ENCODE data around the gene SPTSSB.

The SPTSSB gene

GRCh38 chr3:161316006-161316689 is 55.2 kb downstream of the SPTSSB start:
- WGBS, 2 donors (ENCODE audit: extremely low coverage in 2 of 2, insufficient read length in 2 of 2, insufficient replicate concordance in 1 of 2), result no CpG with 5 or more reads among the region's 3 CpGs
- Histone ChIP-seq H3K27me3 (ENCODE audit: control insufficient read depth in 3 of 3, insufficient read depth in 3 of 3, low read depth in 1 of 3, low read length in 3 of 3) (no peaks in the 10 kb centered on the region), H3K9me3 (replicated peaks in 1 of 2; ENCODE audit: control insufficient read depth in 2 of 2, insufficient read depth in 1 of 2, low read depth in 1 of 2, low read length in 2 of 2) (no peaks in the 10 kb centered on the region), H2AK5ac (ENCODE audit: low read depth, low read length) (no peak overlapping the region), H3K9ac (ENCODE audit: low read depth, low read length, poor library complexity) (no peak overlapping the region), H3K36me3 (replicated peaks in 1 of 2; ENCODE audit: control insufficient read depth in 2 of 2, insufficient read depth in 2 of 2, low read length in 2 of 2) (no peaks in the 10 kb centered on the region), H3K79me1 (ENCODE audit: low read depth, low read length) (no peaks in the 10 kb centered on the region), H3K27ac (replicated peaks; ENCODE audit: low read length) (no peak overlapping the region), H3K4ac (ENCODE audit: low read length) (no peak overlapping the region), H3K18ac (ENCODE audit: low read length) (no peak overlapping the region), H3K4me2 (ENCODE audit: insufficient read depth, low read length, poor library complexity, severe bottlenecking) (no peak overlapping the region), H2BK15ac (ENCODE audit: low read length) (no peak overlapping the region), H2AFZ (ENCODE audit: low read length) (no peak overlapping the region), H2BK5ac (ENCODE audit: low read length) (no peak overlapping the region), H2BK120ac (ENCODE audit: low read depth, low read length) (no peak overlapping the region), H3K23ac (ENCODE audit: low read depth, low read length, poor library complexity) (no peak overlapping the region), H3K4me1 (ENCODE audit: control insufficient read depth in 2 of 2, insufficient read depth in 1 of 2, low read depth in 1 of 2, low read length in 2 of 2) (no peaks in the 10 kb centered on the region), H3K4me3 (ENCODE audit: low read length in 2 of 2) (no peak overlapping the region), H3K14ac (ENCODE audit: low read length) (no peak overlapping the region), H2BK12ac (ENCODE audit: low read length) (no peak overlapping the region), H4K91ac (ENCODE audit: low read depth, low read length, poor library complexity) (no peak overlapping the region), H4K8ac (ENCODE audit: low read depth, low read length) (no peak overlapping the region)
- DNase-seq (ENCODE audit: low spot score), result no peak

- Histone ChIP-seq H3K4me2 (ENCODE audit: insufficient read depth, low read length, poor library complexity, severe bottlenecking) (no peak overlapping the region), H2BK120ac (ENCODE audit: low read depth, low read length) (no peak overlapping the region), H3K4me1 (ENCODE audit: control insufficient read depth in 2 of 2, insufficient read depth in 1 of 2, low read depth in 1 of 2, low read length in 2 of 2) (no peaks in the 10 kb centered on the region), H3K9ac (ENCODE audit: low read depth, low read length, poor library complexity) (no peak overlapping the region), H3K14ac (ENCODE audit: low read length) (no peak overlapping the region), H3K36me3 (replicated peaks in 1 of 2; ENCODE audit: control insufficient read depth in 2 of 2, insufficient read depth in 2 of 2, low read length in 2 of 2) (no peaks in the 10 kb centered on the region), H3K18ac (ENCODE audit: low read length) (no peak overlapping the region), H2BK15ac (ENCODE audit: low read length) (no peak overlapping the region), H4K8ac (ENCODE audit: low read depth, low read length) (no peak overlapping the region), H3K27me3 (ENCODE audit: control insufficient read depth in 3 of 3, insufficient read depth in 3 of 3, low read depth in 1 of 3, low read length in 3 of 3) (no peaks in the 10 kb centered on the region), H3K9me3 (replicated peaks in 1 of 2; ENCODE audit: control insufficient read depth in 2 of 2, insufficient read depth in 1 of 2, low read depth in 1 of 2, low read length in 2 of 2) (no peaks in the 10 kb centered on the region), H3K79me1 (ENCODE audit: low read depth, low read length) (no peaks in the 10 kb centered on the region), H3K27ac (replicated peaks; ENCODE audit: low read length) (no peak overlapping the region), H4K91ac (ENCODE audit: low read depth, low read length, poor library complexity) (no peak overlapping the region), H3K4me3 (ENCODE audit: low read length in 2 of 2) (no peak overlapping the region), H2AK5ac (ENCODE audit: low read depth, low read length) (no peak overlapping the region), H2BK12ac (ENCODE audit: low read length) (no peak overlapping the region), H3K23ac (ENCODE audit: low read depth, low read length, poor library complexity) (no peak overlapping the region), H3K4ac (ENCODE audit: low read length) (no peak overlapping the region), H2AFZ (ENCODE audit: low read length) (no peak overlapping the region), H2BK5ac (ENCODE audit: low read length) (no peak overlapping the region)
- DNase-seq (ENCODE audit: low spot score), result no peak
- WGBS, 2 donors (ENCODE audit: extremely low coverage in 2 of 2, insufficient read length in 2 of 2, insufficient replicate concordance in 1 of 2), result no CpG with 5 or more reads among the region's 3 CpGs
These were observed 56.4 kb downstream of the SPTSSB start for GRCh38 chr3:161314836-161315395.

- no peak overlapping the region for H2BK12ac ChIP-seq (ENCODE audit: low read length)
- no peaks in the 10 kb centered on the region for H3K27me3 ChIP-seq (ENCODE audit: control insufficient read depth in 3 of 3, insufficient read depth in 3 of 3, low read depth in 1 of 3, low read length in 3 of 3)
- H3K9ac ChIP-seq (ENCODE audit: low read depth, low read length, poor library complexity), result no peak overlapping the region
- H3K23ac ChIP-seq (ENCODE audit: low read depth, low read length, poor library complexity), result no peak overlapping the region
- H3K79me1 ChIP-seq (ENCODE audit: low read depth, low read length), result no peaks in the 10 kb centered on the region
- H2AFZ ChIP-seq (ENCODE audit: low read length), result no peak overlapping the region
- H2BK15ac ChIP-seq (ENCODE audit: low read length), result no peak overlapping the region
- H3K36me3 ChIP-seq (replicated peaks in 1 of 2; ENCODE audit: control insufficient read depth in 2 of 2, insufficient read depth in 2 of 2, low read length in 2 of 2), result no peaks in the 10 kb centered on the region
- no peak overlapping the region for H2BK5ac ChIP-seq (ENCODE audit: low read length)
- H3K4me1 ChIP-seq (ENCODE audit: control insufficient read depth in 2 of 2, insufficient read depth in 1 of 2, low read depth in 1 of 2, low read length in 2 of 2), result no peaks in the 10 kb centered on the region
- H3K4me3 ChIP-seq (ENCODE audit: low read length in 2 of 2), result no peak overlapping the region
- H3K4me2 ChIP-seq (ENCODE audit: insufficient read depth, low read length, poor library complexity, severe bottlenecking), result no peak overlapping the region
- H3K18ac ChIP-seq (ENCODE audit: low read length), result no peak overlapping the region
- no peak overlapping the region for H3K4ac ChIP-seq (ENCODE audit: low read length)
- peaks cover 0 to 4% of the 10 kb centered on the region in 2 donors for H3K9me3 ChIP-seq (replicated peaks in 1 of 2; ENCODE audit: control insufficient read depth in 2 of 2, insufficient read depth in 1 of 2, low read depth in 1 of 2, low read length in 2 of 2)
- H2AK5ac ChIP-seq (ENCODE audit: low read depth, low read length), result no peak overlapping the region
- H3K27ac ChIP-seq (replicated peaks; ENCODE audit: low read length), result no peak overlapping the region
- WGBS, 2 donors (ENCODE audit: extremely low coverage in 2 of 2, insufficient read length in 2 of 2, insufficient replicate concordance in 1 of 2), result 100% methylated on average over 1 of the region's 5 CpGs
- no peak overlapping the region for H4K8ac ChIP-seq (ENCODE audit: low read depth, low read length)
- H4K91ac ChIP-seq (ENCODE audit: low read depth, low read length, poor library complexity), result no peak overlapping the region
- H2BK120ac ChIP-seq (ENCODE audit: low read depth, low read length), result no peak overlapping the region
- no peak for DNase-seq (ENCODE audit: low spot score)
- H3K14ac ChIP-seq (ENCODE audit: low read length), result no peak overlapping the region
These were observed 60.5 kb downstream of the SPTSSB start for GRCh38 chr3:161310649-161311423.
